H9 (cell line): ENCODE measurements around the gene MT1M. TPM values are rescaled to one million over a fixed set of nuclear protein-coding genes. Genes with fewer than 3 reads are reported as not detected.

Experiments used
- DNase-seq: peaks from one replicate; pipeline ENCODE4 v3.0.0-alpha.2; 2017
- H2AFZ ChIP-seq: one replicate; pipeline ENCODE4 v1.6.1; 2013; ENCODE audit warnings: mild to moderate bottlenecking, low read length, control low read depth, moderate library complexity
- H2AK5ac ChIP-seq: 2 replicates; pipeline ENCODE4 v1.6.1; 2013; ENCODE audit warnings: low read length, control low read depth, mixed read lengths; ENCODE audit not compliant: insufficient read length
- H2BK120ac ChIP-seq: one replicate; pipeline ENCODE4 v1.6.1; 2013; ENCODE audit warnings: low read depth, mild to moderate bottlenecking, low read length, control low read depth, inconsistent platforms; ENCODE audit not compliant: poor library complexity, severe bottlenecking
- H2BK12ac ChIP-seq: 2 replicates; pipeline ENCODE4 v1.6.1; 2013; ENCODE audit warnings: low read length, control low read depth, mixed read lengths, low read depth; ENCODE audit not compliant: insufficient read length
- H2BK15ac ChIP-seq: 2 replicates; pipeline ENCODE4 v1.6.1; 2013; ENCODE audit warnings: low read depth, low read length, control low read depth
- H2BK20ac ChIP-seq: one replicate; pipeline ENCODE4 v1.6.1; 2013; ENCODE audit warnings: low read depth, mild to moderate bottlenecking, low read length, control low read depth, inconsistent platforms; ENCODE audit not compliant: poor library complexity, severe bottlenecking
- H2BK5ac ChIP-seq: 2 replicates; pipeline ENCODE4 v1.6.1; 2013; ENCODE audit warnings: low read length, control low read depth, mixed read lengths; ENCODE audit not compliant: insufficient read length
- H3K14ac ChIP-seq: 2 replicates; pipeline ENCODE4 v1.6.1; 2013; ENCODE audit warnings: low read length, control low read depth; ENCODE audit not compliant: insufficient read depth
- H3K18ac ChIP-seq: 2 replicates; pipeline ENCODE4 v1.6.1; 2013; ENCODE audit warnings: low read depth, mild to moderate bottlenecking, mixed read lengths, low read length, control low read depth; ENCODE audit not compliant: insufficient read length
- H3K23ac ChIP-seq: 2 replicates; pipeline ENCODE4 v1.6.1; 2013; ENCODE audit warnings: low read length, control low read depth, mixed read lengths, low read depth; ENCODE audit not compliant: insufficient read length
- H3K23me2 ChIP-seq: 2 replicates; pipeline ENCODE4 v1.6.1; 2013; ENCODE audit warnings: low read depth, mild to moderate bottlenecking, mixed read lengths, low read length, control low read depth; ENCODE audit not compliant: insufficient read length, poor library complexity, severe bottlenecking
- H3K27ac ChIP-seq: 2 replicates; pipeline ENCODE4 v1.5.1; 2013; ENCODE audit warnings: low read length, control low read depth, mixed read lengths, low read depth; ENCODE audit not compliant: insufficient read length
- H3K27me3 ChIP-seq: 2 replicates; pipeline ENCODE4 v1.6.1; 2013; ENCODE audit warnings: low read length, control low read depth, inconsistent platforms; ENCODE audit not compliant: insufficient read depth
- H3K4ac ChIP-seq: 2 replicates; pipeline ENCODE4 v1.6.1; 2013; ENCODE audit warnings: low read depth, mild to moderate bottlenecking, control low read depth, inconsistent platforms, low read length, moderate library complexity
- H3K4me1 ChIP-seq: 2 replicates; pipeline ENCODE4 v1.6.1; 2013; ENCODE audit warnings: low read length, control low read depth, inconsistent platforms; ENCODE audit not compliant: insufficient read depth
- H3K4me2 ChIP-seq: 2 replicates; pipeline ENCODE4 v1.6.1; 2013; ENCODE audit warnings: low read length, control low read depth, mixed read lengths; ENCODE audit not compliant: insufficient read length, insufficient read depth
- H3K56ac ChIP-seq: 2 replicates; pipeline ENCODE4 v1.6.1; 2013; ENCODE audit warnings: low read depth, mild to moderate bottlenecking, mixed read lengths, low read length, control low read depth; ENCODE audit not compliant: insufficient read length
- H3K79me1 ChIP-seq: 2 replicates; pipeline ENCODE4 v1.6.1; 2013; ENCODE audit warnings: low read depth, mild to moderate bottlenecking, moderate library complexity, low read length, control low read depth, inconsistent platforms; ENCODE audit not compliant: insufficient read depth, poor library complexity, severe bottlenecking
- H3K79me2 ChIP-seq: 2 replicates; pipeline ENCODE4 v1.6.1; 2013; ENCODE audit warnings: low read length, control low read depth, inconsistent platforms; ENCODE audit not compliant: insufficient read depth
- H3K9ac ChIP-seq: 2 replicates; pipeline ENCODE4 v1.6.1; 2013; ENCODE audit warnings: low read length, control low read depth, mixed read lengths; ENCODE audit not compliant: insufficient read length; ENCODE audit errors: extremely low read depth
- H3K9me3 ChIP-seq: one replicate; pipeline ENCODE4 v1.6.1; 2013; ENCODE audit warnings: low read depth, low read length, inconsistent platforms; ENCODE audit not compliant: control insufficient read depth
- H3T11ph ChIP-seq: one replicate; pipeline ENCODE4 v1.6.1; 2013; ENCODE audit warnings: mild to moderate bottlenecking, low read length, control low read depth, inconsistent platforms
- H4K20me1 ChIP-seq: one replicate; pipeline ENCODE4 v1.6.1; 2013; ENCODE audit not compliant: control insufficient read depth, insufficient read length, insufficient read depth
- H4K5ac ChIP-seq: 2 replicates; pipeline ENCODE4 v1.6.1; 2013; ENCODE audit warnings: low read depth, mild to moderate bottlenecking, mixed read lengths, low read length, control low read depth; ENCODE audit not compliant: insufficient read length
- H4K8ac ChIP-seq: replicated peaks from 2 replicates; pipeline ENCODE4 v1.6.1; 2013; ENCODE audit warnings: low read length, control low read depth, mixed read lengths, low read depth; ENCODE audit not compliant: insufficient read length
- H4K91ac ChIP-seq: 2 replicates; pipeline ENCODE4 v1.6.1; 2013; ENCODE audit warnings: low read depth, mild to moderate bottlenecking, moderate library complexity, mixed read lengths, low read length, control low read depth; ENCODE audit not compliant: insufficient read length
- H3K27ac Mint-ChIP-seq, 3 experiments: 2 replicates in 2 of 3; 3 replicates in 1 of 3; pipeline ENCODE4 v1.8.0; 2020 to 2021; ENCODE audit warnings: mixed read lengths in 3 of 3, mild to moderate bottlenecking in 1 of 3, moderate library complexity in 1 of 3
- H3K27me3 Mint-ChIP-seq: 2 replicates; pipeline ENCODE4 v1.8.0; 2021; ENCODE audit warnings: low read depth, mild to moderate bottlenecking, moderate library complexity, mixed read lengths
- H3K36me3 Mint-ChIP-seq, 3 experiments: 2 replicates in 2 of 3; 3 replicates in 1 of 3; pipeline ENCODE4 v1.8.0; 2020 to 2021; ENCODE audit warnings: low read depth in 3 of 3, mixed read lengths in 3 of 3; ENCODE audit not compliant: insufficient read depth in 1 of 3
- H3K4me1 Mint-ChIP-seq, 2 experiments: 2 replicates each; pipeline ENCODE4 v1.8.0; 2020; ENCODE audit warnings: mixed read lengths in 2 of 2
- H3K4me3 Mint-ChIP-seq, 2 experiments: 2 replicates in 1 of 2; 3 replicates in 1 of 2; pipeline ENCODE4 v1.8.0; 2020 to 2021; ENCODE audit warnings: mild to moderate bottlenecking in 2 of 2, mixed read lengths in 2 of 2, moderate library complexity in 1 of 2
- H3K9me3 Mint-ChIP-seq, 2 experiments: 2 replicates in 1 of 2; 3 replicates in 1 of 2; pipeline ENCODE4 v1.8.0; 2020; ENCODE audit warnings: mild to moderate bottlenecking in 2 of 2, mixed read lengths in 2 of 2, moderate library complexity in 1 of 2
- CTCF ChIP-seq: fragments of 200-600 bp; sonication (generic); conservative IDR thresholded peaks from 3 replicates; pipeline ENCODE4 v1.8.0; 2021; ENCODE audit warnings: antibody characterized with exemption, mild to moderate bottlenecking
- WGBS: extraction: QIAGEN DNeasy Blood & Tissue Kit; methylation state at CpG from one replicate; pipeline ENCODE4 v1.1.7; 2013; ENCODE audit warnings: missing lambda C conversion rate, low lambda C conversion rate, mixed read lengths; ENCODE audit not compliant: insufficient read length; ENCODE audit errors: extremely low coverage; 5-methylcytosine and 5-hydroxymethylcytosine counted together
- total RNA-seq: library from RNA; stranded (reverse); gene quantifications from 2 replicates; pipeline ENCODE4 v1.2.1, GENCODE V29; 2021

Gene MT1M
- total RNA-seq, 1 experiment from 2014 or later, result 1.4 TPM

GRCh38 chr16:56603589-56603988, 28.9 kb upstream of the MT1M start:
- Histone ChIP-seq H2BK12ac (no peak overlapping the region), H2AFZ (no peak overlapping the region), H4K20me1 (no peaks in the 10 kb centered on the region), H3K79me1 (no peaks in the 10 kb centered on the region), H3K4me1 (no peaks in the 10 kb centered on the region), H2BK20ac (no peak overlapping the region), H4K5ac (no peak overlapping the region), H3K27ac (no peak overlapping the region), H3K23ac (no peak overlapping the region), H3K4me2 (no peak overlapping the region), H3K56ac (no peak overlapping the region), H3K14ac (no peak overlapping the region), H3K27me3 (peaks cover 2% of the 10 kb centered on the region; the same call in 1 of the 2 replicates), H4K91ac (no peak overlapping the region), H3K79me2 (no peaks in the 10 kb centered on the region), H3K9ac (no peak overlapping the region), H4K8ac (no peak overlapping the region), H2BK120ac (no peak overlapping the region), H3K18ac (no peak overlapping the region), H3K9me3 (no peaks in the 10 kb centered on the region), H2BK5ac (no peak overlapping the region), H3K23me2 (peaks cover 2% of the 10 kb centered on the region), H2AK5ac (no peak overlapping the region), H3T11ph (no peak overlapping the region), H2BK15ac (no peak overlapping the region), H3K4ac (no peak overlapping the region)
- Mint-ChIP-seq H3K27ac (no peak overlapping the region), H3K27me3 (peaks cover 65% of the 10 kb centered on the region), H3K4me3 (no peak overlapping the region), H3K36me3 (no peaks in the 10 kb centered on the region), H3K9me3 (no peaks in the 10 kb centered on the region), H3K4me1 (peaks cover 14 to 21% of the 10 kb centered on the region in 2 experiments)
- no CpG with 5 or more reads among the region's 4 CpGs for WGBS
- peak; percentile 74 for DNase-seq
- peak; percentile 61 for TF ChIP-seq CTCF
